Measurements from ENCODE around the gene VGLL4.

Gene VGLL4

GRCh38 chr3:11653298-11654055 lies 9.8 kb upstream of the VGLL4 start:
- no peak for DNase-seq (ENCODE audit: low read depth in 2 of 2, low spot score in 1 of 2)

- DNase-seq (ENCODE audit: low read depth in 2 of 2, low spot score in 1 of 2), result no peak
These were observed 8.2 kb upstream of the VGLL4 start for GRCh38 chr3:11651900-11652299.

- no peak for DNase-seq (ENCODE audit: low read depth in 2 of 2, low spot score in 1 of 2)
These were observed 7.8 kb upstream of the VGLL4 start for GRCh38 chr3:11651477-11651876.

- no peak for DNase-seq (ENCODE audit: low read depth in 2 of 2, low spot score in 1 of 2)
These were observed 6.7 kb upstream of the VGLL4 start for GRCh38 chr3:11650391-11650790.

GRCh38 chr3:11648735-11649134 lies 5.0 kb upstream of the VGLL4 start:
- DNase-seq (ENCODE audit: low read depth in 2 of 2, low spot score in 1 of 2), result no peak

- DNase-seq (ENCODE audit: low read depth in 2 of 2, low spot score in 1 of 2), result peak in 1 of 2 donors; percentile 11
These were observed 513 bp downstream of the VGLL4 start for GRCh38 chr3:11643201-11643603.

- DNase-seq (ENCODE audit: low read depth in 2 of 2, low spot score in 1 of 2), result peak; percentile 18 to 33
These were observed 1.1 kb downstream of the VGLL4 start for GRCh38 chr3:11642431-11643191.

- no peak for DNase-seq (ENCODE audit: low read depth in 2 of 2, low spot score in 1 of 2)
These were observed 1.9 kb downstream of the VGLL4 start for GRCh38 chr3:11641683-11642430.

GRCh38 chr3:11641316-11641682 lies 2.4 kb downstream of the VGLL4 start:
- DNase-seq (ENCODE audit: low read depth in 2 of 2, low spot score in 1 of 2), result no peak

- DNase-seq (ENCODE audit: low read depth in 2 of 2, low spot score in 1 of 2), result no peak
These were observed 3.6 kb downstream of the VGLL4 start for GRCh38 chr3:11640009-11640673.

GRCh38 chr3:11638495-11639358 lies 5.0 kb downstream of the VGLL4 start:
- DNase-seq (ENCODE audit: low read depth in 2 of 2, low spot score in 1 of 2), result no peak

GRCh38 chr3:11637901-11638458 lies 5.7 kb downstream of the VGLL4 start:
- DNase-seq (ENCODE audit: low read depth in 2 of 2, low spot score in 1 of 2), result no peak

GRCh38 chr3:11636394-11636770 lies 7.3 kb downstream of the VGLL4 start:
- no peak for DNase-seq (ENCODE audit: low read depth in 2 of 2, low spot score in 1 of 2)

- DNase-seq (ENCODE audit: low read depth in 2 of 2, low spot score in 1 of 2), result no peak
These were observed 7.9 kb downstream of the VGLL4 start for GRCh38 chr3:11635680-11636393.

GRCh38 chr3:11634974-11635612 lies 8.6 kb downstream of the VGLL4 start:
- no peak for DNase-seq (ENCODE audit: low read depth in 2 of 2, low spot score in 1 of 2)

- no peak for DNase-seq (ENCODE audit: low read depth in 2 of 2, low spot score in 1 of 2)
These were observed 9.6 kb downstream of the VGLL4 start for GRCh38 chr3:11634081-11634635.

- DNase-seq (ENCODE audit: low read depth in 2 of 2, low spot score in 1 of 2), result no peak
These were observed 10.7 kb downstream of the VGLL4 start for GRCh38 chr3:11632966-11633365.

- no peak for DNase-seq (ENCODE audit: low read depth in 2 of 2, low spot score in 1 of 2)
These were observed 11.2 kb downstream of the VGLL4 start for GRCh38 chr3:11632564-11632963.

GRCh38 chr3:11631820-11632219 lies 11.9 kb downstream of the VGLL4 start:
- no peak for DNase-seq (ENCODE audit: low read depth in 2 of 2, low spot score in 1 of 2)

Data from stimulated activated CD8-positive, alpha-beta memory T cell treated with anti-CD3 and anti-CD28 coated beads, Interleukin-4, amount 100 ng/mL, for 1 hour (primary cell).